HCT116 (cell line): ENCODE results near the gene HOXD1. TPM values are rescaled to one million over a fixed set of nuclear protein-coding genes. Genes with fewer than 3 reads are reported as not detected.

Source experiments
- ATAC-seq: fragments of 200-7000 bp; cut with Tn5 transposase; 2 replicates; pipeline ENCODE4 v1.9.1; 2020; ENCODE audit warnings: mild to moderate bottlenecking, moderate library complexity
- BruUV-seq: library from RNA; stranded (reverse); fragments of 400-500 nt; replicated peaks from 2 replicates; lab custom pipeline; 2021; lab: Mats Ljungman, UMichigan
- CTCF ChIA-PET: fragments of 300-600 bp; sonication (Branson Sonifier 250); formaldehyde crosslinking; loops from one replicate; lab custom pipeline; 2021; ENCODE audit warnings: antibody characterized with exemption; lab: Charles Lee
- POLR2A ChIA-PET: fragments of 300-600, 350-600 bp; sonication (Branson Sonifier 250); formaldehyde crosslinking; loops from one replicate; lab custom pipeline; 2021; ENCODE audit warnings: antibody characterized with exemption; lab: Charles Lee
- RAD21 ChIA-PET, 2 experiments: fragments of 300-600 bp; sonication (Branson Sonifier 250); formaldehyde crosslinking; loops; one replicate each; lab custom pipeline; 2023; ENCODE audit warnings: low total read pairs in 2 of 2; ENCODE audit not compliant: uncharacterized antibody in 2 of 2, unreplicated experiment in 2 of 2, low non-redundant PET in 1 of 2; lab: Charles Lee
- DNase-seq: peaks from one replicate; pipeline ENCODE4 v3.0.0-alpha.2; 2010; ENCODE audit warnings: low read depth, low spot score
- H2AFZ ChIP-seq: fragments of 200-600 bp; shearing (Covaris generic), sonication (generic); 2 replicates; pipeline ENCODE4 v1.6.1; 2017; ENCODE audit warnings: low read depth, mixed run types, mixed read lengths, antibody characterized with exemption, low read length; ENCODE audit not compliant: poor library complexity, severe bottlenecking
- H3K27ac ChIP-seq: 2 replicates; pipeline ENCODE4 v1.5.1; 2012; ENCODE audit warnings: low read depth, low read length
- H3K27me3 ChIP-seq: fragments of 200-600 bp; sonication (generic); 2 replicates; pipeline ENCODE4 v1.6.1; 2016; ENCODE audit warnings: mixed run types, low read length, mixed read lengths; ENCODE audit not compliant: insufficient read depth
- H3K36me3 ChIP-seq, 2 experiments: fragments of 200-500 bp in 1 of 2; fragments of 200-600 bp in 1 of 2; sonication (Bioruptor generic) in 1 of 2; sonication (generic) in 1 of 2; 2 replicates each; pipeline versions ENCODE4 v1.5.1 to v1.6.1; 2014 to 2016; ENCODE audit warnings: low read length in 2 of 2, inconsistent platforms in 1 of 2, mixed read lengths in 1 of 2, mixed run types in 1 of 2; ENCODE audit not compliant: insufficient read depth in 2 of 2, control insufficient read depth in 1 of 2
- H3K4me1 ChIP-seq, 2 experiments: fragments of 200-600 bp in 1 of 2; sonication (generic) in 1 of 2; 2 replicates each; pipeline versions ENCODE4 v1.5.1 to v1.6.1; 2012 to 2017; ENCODE audit warnings: low read length in 2 of 2, inconsistent platforms in 1 of 2, mild to moderate bottlenecking in 1 of 2, mixed read lengths in 1 of 2, mixed run types in 1 of 2, moderate library complexity in 1 of 2; ENCODE audit not compliant: insufficient read depth in 2 of 2, control insufficient read depth in 1 of 2
- H3K4me2 ChIP-seq: fragments of 200-600 bp; sonication (generic); 2 replicates; pipeline ENCODE4 v1.6.1; 2017; ENCODE audit warnings: mixed run types, low read length, mixed read lengths
- H3K4me3 ChIP-seq, 2 experiments: fragments of 200-600 bp in 1 of 2; sonication (generic) in 1 of 2; replicated peaks in 1 of 2; 2 replicates each; pipeline ENCODE4 v1.5.1; 2011 to 2016; ENCODE audit warnings: low read length in 2 of 2, control low read depth in 1 of 2, low read depth in 1 of 2, mild to moderate bottlenecking in 1 of 2, mixed read lengths in 1 of 2, mixed run types in 1 of 2
- H3K79me2 ChIP-seq: fragments of 200-600 bp; sonication (generic); 2 replicates; pipeline ENCODE4 v1.6.1; 2017; ENCODE audit warnings: mild to moderate bottlenecking, mixed run types, low read length, moderate library complexity, mixed read lengths; ENCODE audit not compliant: insufficient read depth
- H3K9ac ChIP-seq: fragments of 200-600 bp; sonication (generic); 2 replicates; pipeline ENCODE4 v1.6.1; 2016; ENCODE audit warnings: low read length, mixed read lengths
- H3K9me2 ChIP-seq: fragments of 200-600 bp; sonication (generic), shearing (Covaris generic); 2 replicates; pipeline ENCODE4 v1.6.1; 2017; ENCODE audit warnings: mixed run types, mild to moderate bottlenecking, moderate library complexity; ENCODE audit not compliant: insufficient read depth
- H3K9me3 ChIP-seq, 2 experiments: fragments of 200-500 bp in 1 of 2; fragments of 200-600 bp in 1 of 2; sonication (Bioruptor generic) in 1 of 2; sonication (generic) in 1 of 2; 2 replicates each; pipeline ENCODE4 v1.6.1; 2014 to 2017; ENCODE audit warnings: low read length in 2 of 2, mixed read lengths in 2 of 2, inconsistent platforms in 1 of 2, low read depth in 1 of 2, mild to moderate bottlenecking in 1 of 2, mixed run types in 1 of 2, moderate library complexity in 1 of 2; ENCODE audit not compliant: control insufficient read depth in 1 of 2, insufficient read depth in 1 of 2
- H4K20me1 ChIP-seq: fragments of 200-600 bp; sonication (generic), shearing (Covaris generic); 2 replicates; pipeline ENCODE4 v1.6.1; 2017; ENCODE audit warnings: mixed run types, mild to moderate bottlenecking, moderate library complexity; ENCODE audit not compliant: insufficient read depth
- CBX3 ChIP-seq: IDR thresholded peaks from 2 replicates; pipeline ENCODE4 v1.6.1; 2012; ENCODE audit warnings: low read depth
- CEBPB ChIP-seq: IDR thresholded peaks from 2 replicates; pipeline ENCODE4 v1.6.1; 2012; ENCODE audit warnings: low read depth
- EGR1 ChIP-seq: IDR thresholded peaks from 2 replicates; pipeline ENCODE4 v1.6.1; 2012; ENCODE audit warnings: low read depth
- EZH2 ChIP-seq: fragments of 200-600 bp; sonication (generic); IDR thresholded peaks from 2 replicates; pipeline ENCODE4 v1.6.1; 2017; ENCODE audit warnings: antibody characterized with exemption, mixed run types
- EZH2phosphoT487 ChIP-seq: fragments of 200-600 bp; IDR thresholded peaks from 2 replicates; pipeline ENCODE4 v1.6.1; 2018; ENCODE audit warnings: antibody characterized with exemption, borderline replicate concordance
- JUND ChIP-seq: IDR thresholded peaks from 2 replicates; pipeline ENCODE4 v1.6.1; 2012
- POLR2A ChIP-seq: IDR thresholded peaks from 2 replicates; pipeline ENCODE4 v1.7.0; 2011; ENCODE audit warnings: borderline replicate concordance; ENCODE audit not compliant: insufficient read depth, insufficient read length; ENCODE audit errors: extremely low read depth
- POLR2AphosphoS5 ChIP-seq: IDR thresholded peaks from 2 replicates; pipeline ENCODE4 v1.6.1; 2011; ENCODE audit warnings: mild to moderate bottlenecking, low read depth, low read length, moderate library complexity
- RAD21 ChIP-seq: IDR thresholded peaks from 2 replicates; pipeline ENCODE4 v1.6.1; 2012; ENCODE audit warnings: low read depth, mild to moderate bottlenecking
- SIN3A ChIP-seq: IDR thresholded peaks from 2 replicates; pipeline ENCODE4 v1.6.1; 2012; ENCODE audit warnings: low read depth
- SP1 ChIP-seq: IDR thresholded peaks from 2 replicates; pipeline ENCODE4 v1.6.1; 2012; ENCODE audit warnings: low read depth
- TCF7L2 ChIP-seq: IDR thresholded peaks from 2 replicates; pipeline ENCODE4 v1.7.0; 2011; ENCODE audit warnings: borderline replicate concordance, inconsistent platforms; ENCODE audit not compliant: insufficient read depth, insufficient read length; ENCODE audit errors: extremely low read depth
- YY1 ChIP-seq: IDR thresholded peaks from 2 replicates; pipeline ENCODE4 v1.6.1; 2011; ENCODE audit warnings: low read length, low read depth, moderate library complexity, mild to moderate bottlenecking; ENCODE audit not compliant: insufficient replicate concordance; ENCODE audit errors: extremely low read depth
- ZNF274 ChIP-seq: fragments of 200-500 bp; sonication (Bioruptor generic); IDR thresholded peaks from 2 replicates; pipeline ENCODE4 v1.6.1; 2014; ENCODE audit warnings: mild to moderate bottlenecking, low read depth, low read length, inconsistent platforms
- intact Hi-C: fragments of 100-400 bp; cut with micrococcal nuclease; formaldehyde crosslinking; loops from 2 replicates; pipeline ENCODE4 v1.10.0; 2022
- total RNA-seq: library from RNA; stranded (reverse); gene quantifications from one replicate; pipeline ENCODE4 v1.2.1, GENCODE V29; 2021; ENCODE audit not compliant: unreplicated experiment
- TF ChIP-seq, protein P1 (sequence below): IDR thresholded peaks from 2 replicates; pipeline ENCODE4 v1.6.1; 2012
- TF ChIP-seq, protein P2 (sequence below): IDR thresholded peaks from 2 replicates; pipeline ENCODE4 v1.6.1; 2012; ENCODE audit warnings: low read depth
- TF ChIP-seq, protein P3 (sequence below): IDR thresholded peaks from 2 replicates; pipeline ENCODE4 v1.6.1; 2011; ENCODE audit warnings: mild to moderate bottlenecking, low read length, moderate library complexity; ENCODE audit not compliant: insufficient replicate concordance; ENCODE audit errors: extremely low read depth
- TF ChIP-seq, protein P4 (sequence below): IDR thresholded peaks from 2 replicates; pipeline ENCODE4 v1.6.1; 2012
- TF ChIP-seq, protein P5 (sequence below), 3 experiments: fragments of 200-600 bp in 1 of 3; sonication (generic) in 1 of 3; IDR thresholded peaks in 2 of 3; conservative IDR thresholded peaks in 1 of 3; 2 replicates each; pipeline ENCODE4 v1.5.1; 2012 to 2017; ENCODE audit warnings: low read depth in 2 of 3, low read length in 2 of 3, antibody characterized with exemption in 1 of 3, borderline replicate concordance in 1 of 3, control low read depth in 1 of 3, mild to moderate bottlenecking in 1 of 3, mixed read lengths in 1 of 3, mixed run types in 1 of 3, moderate library complexity in 1 of 3; ENCODE audit not compliant: insufficient read depth in 1 of 3

The HOXD1 gene
- total RNA-seq, 1 experiment from 2014 or later = not detected

DNA sequence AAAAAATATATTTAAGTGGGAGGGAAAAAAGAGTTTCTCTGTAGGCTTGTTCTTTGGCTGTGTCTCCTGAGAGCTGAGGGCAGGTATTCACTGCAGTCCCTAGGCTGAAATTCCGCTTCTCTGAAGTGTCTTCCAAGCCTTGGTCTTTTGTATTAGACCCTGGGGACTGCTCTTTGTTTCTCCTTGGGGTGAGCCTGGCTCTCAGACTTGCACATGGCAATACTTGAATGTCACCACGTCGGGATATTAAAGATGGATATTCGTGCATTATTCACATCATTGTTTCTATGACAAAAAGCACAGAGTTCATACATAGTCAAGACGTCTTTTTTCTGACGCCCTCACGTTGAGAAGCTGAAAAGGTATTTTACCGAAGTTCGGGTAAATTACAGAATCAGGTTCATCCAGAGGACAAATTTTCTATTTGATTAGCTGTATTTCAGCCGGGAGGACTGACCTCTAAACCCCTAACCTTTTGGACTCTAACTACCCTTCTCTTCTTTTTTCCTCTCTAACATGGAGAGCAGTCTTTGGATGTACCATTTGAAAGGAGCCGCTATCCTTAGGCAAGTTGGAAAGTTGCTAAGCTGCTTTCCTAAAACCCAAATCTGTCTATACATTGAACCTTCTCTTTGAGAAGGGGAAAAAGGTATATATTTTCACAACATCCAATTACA, 33.8 kb upstream of the HOXD1 start:
- Histone ChIP-seq H3K4me3 (no peak overlapping the region), H3K27ac (no peak overlapping the region), H4K20me1 (no peaks in the 10 kb centered on the region), H3K27me3 (no peaks in the 10 kb centered on the region), H3K9ac (no peak overlapping the region), H3K4me1 (no peaks in the 10 kb centered on the region), H3K79me2 (no peaks in the 10 kb centered on the region), H3K36me3 (no peaks in the 10 kb centered on the region), H3K9me2 (no peaks in the 10 kb centered on the region), H3K4me2 (no peak overlapping the region), H3K9me3 (no peaks in the 10 kb centered on the region), H2AFZ (no peak overlapping the region)
- TF ChIP-seq, protein P1, sequence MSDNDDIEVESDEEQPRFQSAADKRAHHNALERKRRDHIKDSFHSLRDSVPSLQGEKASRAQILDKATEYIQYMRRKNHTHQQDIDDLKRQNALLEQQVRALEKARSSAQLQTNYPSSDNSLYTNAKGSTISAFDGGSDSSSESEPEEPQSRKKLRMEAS = no peak
- TF ChIP-seq POLR2A = no peak
- TF ChIP-seq TCF7L2 = no peak
- TF ChIP-seq POLR2AphosphoS5 = no peak
- no peak for TF ChIP-seq SIN3A
- TF ChIP-seq, protein P2, sequence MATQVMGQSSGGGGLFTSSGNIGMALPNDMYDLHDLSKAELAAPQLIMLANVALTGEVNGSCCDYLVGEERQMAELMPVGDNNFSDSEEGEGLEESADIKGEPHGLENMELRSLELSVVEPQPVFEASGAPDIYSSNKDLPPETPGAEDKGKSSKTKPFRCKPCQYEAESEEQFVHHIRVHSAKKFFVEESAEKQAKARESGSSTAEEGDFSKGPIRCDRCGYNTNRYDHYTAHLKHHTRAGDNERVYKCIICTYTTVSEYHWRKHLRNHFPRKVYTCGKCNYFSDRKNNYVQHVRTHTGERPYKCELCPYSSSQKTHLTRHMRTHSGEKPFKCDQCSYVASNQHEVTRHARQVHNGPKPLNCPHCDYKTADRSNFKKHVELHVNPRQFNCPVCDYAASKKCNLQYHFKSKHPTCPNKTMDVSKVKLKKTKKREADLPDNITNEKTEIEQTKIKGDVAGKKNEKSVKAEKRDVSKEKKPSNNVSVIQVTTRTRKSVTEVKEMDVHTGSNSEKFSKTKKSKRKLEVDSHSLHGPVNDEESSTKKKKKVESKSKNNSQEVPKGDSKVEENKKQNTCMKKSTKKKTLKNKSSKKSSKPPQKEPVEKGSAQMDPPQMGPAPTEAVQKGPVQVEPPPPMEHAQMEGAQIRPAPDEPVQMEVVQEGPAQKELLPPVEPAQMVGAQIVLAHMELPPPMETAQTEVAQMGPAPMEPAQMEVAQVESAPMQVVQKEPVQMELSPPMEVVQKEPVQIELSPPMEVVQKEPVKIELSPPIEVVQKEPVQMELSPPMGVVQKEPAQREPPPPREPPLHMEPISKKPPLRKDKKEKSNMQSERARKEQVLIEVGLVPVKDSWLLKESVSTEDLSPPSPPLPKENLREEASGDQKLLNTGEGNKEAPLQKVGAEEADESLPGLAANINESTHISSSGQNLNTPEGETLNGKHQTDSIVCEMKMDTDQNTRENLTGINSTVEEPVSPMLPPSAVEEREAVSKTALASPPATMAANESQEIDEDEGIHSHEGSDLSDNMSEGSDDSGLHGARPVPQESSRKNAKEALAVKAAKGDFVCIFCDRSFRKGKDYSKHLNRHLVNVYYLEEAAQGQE = no peak
- TF ChIP-seq EZH2 = no peak
- TF ChIP-seq CBX3 = no peak
- TF ChIP-seq EZH2phosphoT487 = no peak
- TF ChIP-seq CEBPB = no peak
- TF ChIP-seq YY1 = no peak
- TF ChIP-seq, protein P3, sequence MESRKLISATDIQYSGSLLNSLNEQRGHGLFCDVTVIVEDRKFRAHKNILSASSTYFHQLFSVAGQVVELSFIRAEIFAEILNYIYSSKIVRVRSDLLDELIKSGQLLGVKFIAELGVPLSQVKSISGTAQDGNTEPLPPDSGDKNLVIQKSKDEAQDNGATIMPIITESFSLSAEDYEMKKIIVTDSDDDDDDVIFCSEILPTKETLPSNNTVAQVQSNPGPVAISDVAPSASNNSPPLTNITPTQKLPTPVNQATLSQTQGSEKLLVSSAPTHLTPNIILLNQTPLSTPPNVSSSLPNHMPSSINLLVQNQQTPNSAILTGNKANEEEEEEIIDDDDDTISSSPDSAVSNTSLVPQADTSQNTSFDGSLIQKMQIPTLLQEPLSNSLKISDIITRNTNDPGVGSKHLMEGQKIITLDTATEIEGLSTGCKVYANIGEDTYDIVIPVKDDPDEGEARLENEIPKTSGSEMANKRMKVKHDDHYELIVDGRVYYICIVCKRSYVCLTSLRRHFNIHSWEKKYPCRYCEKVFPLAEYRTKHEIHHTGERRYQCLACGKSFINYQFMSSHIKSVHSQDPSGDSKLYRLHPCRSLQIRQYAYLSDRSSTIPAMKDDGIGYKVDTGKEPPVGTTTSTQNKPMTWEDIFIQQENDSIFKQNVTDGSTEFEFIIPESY = no peak
- TF ChIP-seq RAD21 = no peak
- no peak for TF ChIP-seq ZNF274
- no peak for TF ChIP-seq SP1
- TF ChIP-seq, protein P4, sequence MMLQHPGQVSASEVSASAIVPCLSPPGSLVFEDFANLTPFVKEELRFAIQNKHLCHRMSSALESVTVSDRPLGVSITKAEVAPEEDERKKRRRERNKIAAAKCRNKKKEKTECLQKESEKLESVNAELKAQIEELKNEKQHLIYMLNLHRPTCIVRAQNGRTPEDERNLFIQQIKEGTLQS = no peak
- TF ChIP-seq, protein P5, sequence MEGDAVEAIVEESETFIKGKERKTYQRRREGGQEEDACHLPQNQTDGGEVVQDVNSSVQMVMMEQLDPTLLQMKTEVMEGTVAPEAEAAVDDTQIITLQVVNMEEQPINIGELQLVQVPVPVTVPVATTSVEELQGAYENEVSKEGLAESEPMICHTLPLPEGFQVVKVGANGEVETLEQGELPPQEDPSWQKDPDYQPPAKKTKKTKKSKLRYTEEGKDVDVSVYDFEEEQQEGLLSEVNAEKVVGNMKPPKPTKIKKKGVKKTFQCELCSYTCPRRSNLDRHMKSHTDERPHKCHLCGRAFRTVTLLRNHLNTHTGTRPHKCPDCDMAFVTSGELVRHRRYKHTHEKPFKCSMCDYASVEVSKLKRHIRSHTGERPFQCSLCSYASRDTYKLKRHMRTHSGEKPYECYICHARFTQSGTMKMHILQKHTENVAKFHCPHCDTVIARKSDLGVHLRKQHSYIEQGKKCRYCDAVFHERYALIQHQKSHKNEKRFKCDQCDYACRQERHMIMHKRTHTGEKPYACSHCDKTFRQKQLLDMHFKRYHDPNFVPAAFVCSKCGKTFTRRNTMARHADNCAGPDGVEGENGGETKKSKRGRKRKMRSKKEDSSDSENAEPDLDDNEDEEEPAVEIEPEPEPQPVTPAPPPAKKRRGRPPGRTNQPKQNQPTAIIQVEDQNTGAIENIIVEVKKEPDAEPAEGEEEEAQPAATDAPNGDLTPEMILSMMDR (IDR thresholded peaks at IDR 0.05 in 2 of 3, conservative IDR thresholded peaks at IDR 0.05 in 1 of 3; ENCODE audit: borderline replicate concordance in 1 of 3, insufficient read depth in 1 of 3, low read depth in 2 of 3, low read length in 2 of 3) = no peak
- TF ChIP-seq EGR1 = no peak
- no peak for TF ChIP-seq JUND
- DNase-seq (no peak), ATAC-seq (no peak)
- no TSS peak for BruUV-seq
- RAD21 ChIA-PET = no interaction called here
- POLR2A ChIA-PET = no interaction called here
- intact Hi-C loops = no loop called here
- CTCF ChIA-PET = interaction anchor here (1.0 kb wide), 1 partner anchor 300 kb away, joined by 3 read pairs; no protein-coding TSS in a partner anchor
